Anterior cingulate cortex (tissue), 58 donors: ENCODE data around the gene STXBP5.

Source experiments
- DNase-seq, 58 donors: peaks; one replicate each; lab custom pipeline; 2025; lab: John Stamatoyannopoulos, UW

The STXBP5 gene

DNA sequence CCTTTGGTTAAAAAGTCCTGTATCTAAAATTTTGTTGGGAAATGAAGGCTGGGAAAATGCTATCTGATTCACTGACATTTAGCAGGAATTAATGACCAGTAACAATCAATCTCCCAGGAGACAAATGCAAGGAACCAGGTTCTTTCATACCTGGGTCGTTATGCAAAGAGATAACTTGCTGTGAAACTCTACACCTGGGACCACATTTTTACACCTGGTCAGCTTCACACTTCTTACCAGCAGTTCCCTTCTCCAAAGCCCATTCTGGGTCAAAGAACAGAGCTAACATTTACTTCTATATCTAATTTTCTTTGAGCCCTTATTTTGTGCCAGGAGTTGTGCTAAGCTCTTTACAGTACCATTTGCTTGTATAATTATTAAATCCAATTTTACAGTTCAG, 27.4 kb upstream of the STXBP5 start:
- no peak for DNase-seq

- DNase-seq: no peak
Observed at GRCh38 chr6:147177286-147177685, 26.9 kb upstream of the STXBP5 start.

DNA sequence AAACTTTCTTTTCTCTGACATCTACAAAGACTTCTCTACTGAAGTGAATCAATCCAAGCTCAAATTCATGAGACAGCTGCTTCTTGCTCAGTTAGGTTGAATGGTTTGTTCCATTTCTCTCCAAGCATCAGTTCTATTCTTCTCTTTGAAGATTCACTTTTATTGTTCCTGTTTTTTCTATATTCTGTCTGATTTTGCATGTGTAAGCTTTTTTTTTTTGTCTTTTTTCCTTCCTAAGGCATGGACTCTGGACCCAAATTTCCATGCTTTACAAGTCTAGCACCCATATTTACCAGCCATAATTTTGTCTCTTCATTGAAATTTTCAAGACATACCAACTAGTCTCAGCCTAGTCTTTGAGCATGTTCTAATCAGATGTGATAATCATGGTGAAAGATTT, 25.9 kb upstream of the STXBP5 start:
- DNase-seq: no peak

- no peak for DNase-seq
Observed at GRCh38 chr6:147179809-147180208, 24.4 kb upstream of the STXBP5 start.

DNA sequence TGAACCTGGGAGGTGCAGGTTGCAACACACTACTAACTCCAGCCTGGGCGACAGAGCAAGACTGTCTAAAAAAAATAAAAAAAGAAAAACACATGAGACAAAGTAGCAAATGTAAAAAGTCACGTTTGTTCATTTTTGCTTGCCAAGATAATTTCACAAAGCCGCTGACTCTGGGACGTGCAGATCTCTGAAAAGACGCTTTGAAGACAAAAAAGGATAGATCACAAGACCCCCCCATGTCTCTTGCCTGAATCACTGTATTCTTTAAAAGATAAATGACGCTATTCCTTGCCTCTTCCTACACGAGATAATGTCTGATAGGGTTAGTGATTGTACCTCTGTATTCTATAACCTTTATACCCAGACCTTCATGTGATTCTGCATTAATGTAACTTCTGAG, 23.3 kb upstream of the STXBP5 start:
- DNase-seq: no peak

DNA sequence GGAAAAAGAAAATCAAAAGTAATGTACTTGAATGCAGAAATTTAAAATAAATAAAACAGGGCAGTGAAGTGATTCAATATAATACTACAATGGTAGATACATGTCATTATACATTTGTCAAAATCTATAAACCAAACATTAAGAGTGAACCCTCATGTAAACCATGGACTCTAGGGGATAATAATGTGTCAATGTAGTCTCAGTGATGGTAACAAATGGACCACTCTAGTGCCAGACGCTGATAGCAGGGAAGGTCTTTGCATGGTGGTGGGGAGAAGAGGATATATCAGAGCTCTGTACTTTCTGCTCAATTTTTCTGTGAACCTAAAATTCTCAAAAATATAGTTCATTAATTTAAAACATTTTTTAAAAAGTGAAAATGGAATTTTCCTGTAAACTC, 19.8 kb upstream of the STXBP5 start:
- DNase-seq: no peak

- no peak for DNase-seq
Observed at GRCh38 chr6:147185216-147185615, 19.0 kb upstream of the STXBP5 start.

- peak in 4 of 58 donors; percentile 4 to 26 (median 14) for DNase-seq
Observed at GRCh38 chr6:147190556-147190955, 13.7 kb upstream of the STXBP5 start.

- DNase-seq: no peak
Observed at GRCh38 chr6:147192278-147192911, 11.8 kb upstream of the STXBP5 start.

GRCh38 chr6:147194652-147195411, 9.4 kb upstream of the STXBP5 start:
- no peak for DNase-seq

DNA sequence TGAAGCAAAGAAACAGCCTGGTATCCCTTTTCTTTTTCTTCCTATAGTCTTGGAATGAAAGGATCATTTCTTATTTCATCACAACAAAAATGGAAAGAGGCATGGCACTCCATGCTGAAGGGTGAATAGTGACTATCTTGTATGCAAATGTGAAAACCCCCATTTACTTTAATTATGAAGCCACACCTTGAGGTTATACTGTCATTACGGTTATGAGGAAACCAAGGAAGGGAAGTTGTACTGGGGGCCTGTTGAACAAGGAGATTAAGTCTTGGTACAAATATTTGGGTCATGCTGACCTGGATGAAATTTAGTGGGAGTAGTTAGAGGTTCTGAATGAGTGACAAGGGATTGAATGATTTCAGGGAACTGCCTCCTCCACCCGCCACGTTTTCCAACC, 8.7 kb upstream of the STXBP5 start:
- no peak for DNase-seq

- no peak for DNase-seq
Observed at GRCh38 chr6:147195987-147196386, 8.2 kb upstream of the STXBP5 start.

DNA sequence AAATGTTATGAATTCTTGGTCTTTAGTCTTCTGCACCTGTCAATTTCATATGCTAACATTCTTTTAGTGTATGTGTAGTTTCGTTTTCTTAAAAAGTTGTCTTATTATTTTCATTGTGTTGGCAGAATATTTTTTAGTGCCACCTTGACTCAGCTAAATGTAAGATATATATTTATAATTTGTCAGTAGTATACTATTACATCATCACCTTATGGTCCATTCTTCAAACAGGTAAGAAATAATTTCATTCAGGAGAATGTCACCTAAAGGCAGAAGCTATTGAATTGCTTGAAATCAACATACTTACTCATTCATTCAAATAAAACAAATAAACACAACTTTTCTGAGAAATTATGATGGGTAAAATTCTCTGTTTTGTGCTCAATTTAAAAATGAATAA, 3.5 kb upstream of the STXBP5 start:
- DNase-seq: no peak

GRCh38 chr6:147201885-147202515, 2.2 kb upstream of the STXBP5 start:
- DNase-seq: peak in 10 of 58 donors; percentile 4 to 26 (median 12)

DNA sequence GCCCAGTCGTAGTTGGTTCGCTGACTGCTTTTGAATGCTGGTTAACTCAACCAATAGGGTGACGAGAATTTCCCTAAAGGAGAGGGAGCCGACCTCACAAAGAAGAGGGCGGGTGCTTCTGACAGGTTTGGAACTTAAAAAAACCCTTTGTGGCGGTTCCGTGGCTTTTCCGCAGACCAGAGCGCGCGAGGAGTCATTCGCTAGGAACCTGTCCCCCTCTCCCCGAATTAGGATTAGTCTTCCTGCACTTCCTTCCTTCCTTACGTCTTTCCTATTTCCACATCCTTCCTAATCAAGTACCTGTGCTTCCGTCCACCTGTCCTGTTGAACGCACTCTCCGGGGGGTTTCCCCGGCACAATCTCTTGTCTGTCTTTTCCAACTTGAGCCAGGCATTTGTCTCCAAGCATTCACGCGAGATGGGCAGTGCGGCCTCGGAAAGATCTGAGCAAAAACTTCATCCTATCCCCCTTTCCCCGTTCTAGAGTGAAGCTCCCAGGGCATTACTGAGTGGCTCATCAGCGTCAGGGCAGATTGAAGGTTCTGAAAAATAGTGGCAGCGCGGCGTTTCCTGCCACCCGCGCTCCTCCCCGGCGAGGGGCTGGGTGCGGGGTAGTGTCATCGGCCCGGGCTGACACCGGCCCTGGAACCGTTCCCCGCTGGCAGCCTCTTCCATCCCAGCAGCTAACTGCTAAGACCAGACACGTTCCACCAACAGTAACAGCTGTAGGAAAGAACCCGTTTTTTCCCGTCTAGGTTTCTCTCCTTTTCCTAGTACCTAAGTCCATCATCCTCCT, 1.5 kb upstream of the STXBP5 start:
- peak; percentile 11 to 98 (median 82) for DNase-seq

- DNase-seq: peak; percentile 11 to 79 (median 62)
Observed at GRCh38 chr6:147203311-147204059, 732 bp upstream of the STXBP5 start.

GRCh38 chr6:147204843-147205311, 660 bp downstream of the STXBP5 start:
- DNase-seq: no peak

DNA sequence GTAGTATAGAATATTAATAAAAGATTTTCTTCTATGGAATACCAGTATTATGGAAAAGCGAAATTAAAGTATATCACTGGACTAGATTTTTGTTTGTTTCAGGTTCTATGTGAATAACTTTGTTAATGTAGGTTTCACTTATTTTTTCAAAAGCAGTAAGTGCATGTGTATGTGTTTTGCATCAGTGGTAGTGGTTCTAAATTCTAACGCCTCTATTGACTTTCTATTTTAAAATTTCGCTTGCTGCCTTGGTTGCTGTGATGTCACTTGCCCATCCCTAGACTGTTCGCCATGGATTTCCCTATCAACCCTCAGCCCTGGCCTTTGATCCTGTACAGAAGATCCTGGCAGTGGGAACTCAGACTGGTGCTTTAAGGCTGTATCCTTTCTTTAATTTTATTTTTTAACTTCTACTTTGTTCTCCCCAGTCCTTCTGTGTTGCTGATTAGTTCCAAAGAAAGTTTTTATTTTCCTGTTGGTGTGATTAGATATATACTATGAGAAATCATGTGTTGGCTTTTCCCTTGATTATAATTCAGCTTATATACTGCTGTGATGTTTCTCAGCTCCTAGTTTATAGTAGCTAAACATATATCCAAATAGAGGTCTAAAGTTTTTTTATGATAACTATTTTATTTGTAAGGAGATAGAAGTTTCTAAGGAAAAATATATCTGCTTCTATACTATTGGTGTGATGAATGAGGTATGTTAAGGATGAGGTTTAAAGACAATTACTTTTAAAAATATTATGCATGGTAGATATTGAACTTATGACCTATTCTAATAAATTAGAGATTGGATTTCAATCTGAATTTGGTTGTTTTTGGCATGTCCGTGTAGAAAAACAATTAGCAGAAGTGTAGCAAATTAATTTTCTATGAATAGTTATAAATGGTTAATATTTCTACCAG, 1.7 kb downstream of the STXBP5 start:
- peak in 5 of 58 donors; percentile 1 to 11 (median 3) for DNase-seq

DNA sequence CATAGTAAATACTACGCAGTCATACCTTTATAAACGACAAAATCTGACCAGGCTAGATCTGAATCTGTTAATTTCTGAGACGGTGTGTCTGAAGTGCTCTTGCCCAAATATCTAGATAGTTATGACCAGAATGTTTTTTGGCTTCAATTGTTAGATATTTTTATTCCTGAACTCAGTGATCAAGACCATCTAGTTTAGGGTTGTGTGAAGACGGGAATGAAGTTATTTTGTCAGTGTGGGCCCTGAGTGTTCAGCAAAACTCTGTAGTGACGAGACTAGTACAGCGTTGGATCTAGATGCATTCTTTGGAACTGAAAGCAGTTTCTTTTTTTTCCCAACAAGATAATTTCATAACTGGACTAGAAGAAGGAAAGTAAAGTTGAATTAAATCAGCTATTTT, 3.1 kb downstream of the STXBP5 start:
- DNase-seq: no peak
